KOPT-K1 (cell line): ENCODE results near the gene POLR1B.
"Not testable (repeated sequence)": the region's sequence is repeated elsewhere in the genome, so short reads cannot be mapped to it uniquely, and the experiment has no call there.

ENCODE experiments used
- H3K27ac ChIP-seq: fragments of 200-600 bp; sonication (generic); 2 replicates; pipeline ENCODE4 v1.5.1; 2016; ENCODE audit warnings: antibody characterized with exemption, mild to moderate bottlenecking, low read depth, low read length; ENCODE audit not compliant: poor library complexity, severe bottlenecking
- H3K36me3 ChIP-seq: fragments of 200-600 bp; sonication (generic); 2 replicates; pipeline ENCODE4 v1.5.1; 2017; ENCODE audit warnings: antibody characterized with exemption, mild to moderate bottlenecking, low read length, moderate library complexity; ENCODE audit not compliant: insufficient read depth
- H3K9me3 ChIP-seq: fragments of 200-600 bp; sonication (generic); 2 replicates; pipeline ENCODE4 v1.5.1; 2017; ENCODE audit warnings: antibody characterized with exemption, low read length, mild to moderate bottlenecking; ENCODE audit not compliant: insufficient read depth, poor library complexity, severe bottlenecking

POLR1B gene

GRCh38 chr2:112542123-112542983 lies at the start of gene POLR1B:
TSS of gene POLR1B (plus strand) at chr2:112542465. CDS start at chr2:112542495, 30 bp downstream.
- Histone ChIP-seq H3K36me3 (peaks cover 15% of the 10 kb centered on the region), H3K9me3 (no peaks in the 10 kb centered on the region), H3K27ac (peak within 1 kb of the TSS; percentile 90)

GRCh38 chr2:112493048-112493447 lies 49.2 kb upstream of the POLR1B start:
- Histone ChIP-seq H3K36me3 (peaks cover 45% of the 10 kb centered on the region), H3K9me3 (no peaks in the 10 kb centered on the region), H3K27ac (no peak overlapping the region)

GRCh38 chr2:112493858-112494648 lies 48.2 kb upstream of the POLR1B start:
- H3K27ac ChIP-seq: no peak overlapping the region
- H3K9me3 ChIP-seq: no peaks in the 10 kb centered on the region
- H3K36me3 ChIP-seq: peaks cover 40% of the 10 kb centered on the region

- Histone ChIP-seq H3K27ac (no peak overlapping the region), H3K36me3 (peaks cover 37% of the 10 kb centered on the region), H3K9me3 (no peaks in the 10 kb centered on the region)
These were observed 47.4 kb upstream of the POLR1B start for GRCh38 chr2:112494828-112495227.

GRCh38 chr2:112495878-112496277 lies 46.4 kb upstream of the POLR1B start:
- H3K9me3 ChIP-seq, H3K27ac ChIP-seq: not testable (repeated sequence)
- peaks cover 32% of the 10 kb centered on the region for H3K36me3 ChIP-seq

GRCh38 chr2:112500850-112501484 lies 41.3 kb upstream of the POLR1B start:
- not testable (repeated sequence) for H3K9me3 ChIP-seq, H3K27ac ChIP-seq
- peaks cover 19% of the 10 kb centered on the region for H3K36me3 ChIP-seq

- peaks cover 28% of the 10 kb centered on the region for H3K36me3 ChIP-seq
- H3K9me3 ChIP-seq, H3K27ac ChIP-seq: not testable (repeated sequence)
These were observed 32.8 kb upstream of the POLR1B start for GRCh38 chr2:112509239-112509998.

GRCh38 chr2:112516801-112517200 lies 25.5 kb upstream of the POLR1B start:
- Histone ChIP-seq H3K36me3 (peaks cover 67% of the 10 kb centered on the region), H3K27ac (no peak overlapping the region)

GRCh38 chr2:112518807-112519206 lies 23.5 kb upstream of the POLR1B start:
- Histone ChIP-seq H3K9me3 (peaks cover 13% of the 10 kb centered on the region), H3K27ac (no peak overlapping the region), H3K36me3 (peaks cover 84% of the 10 kb centered on the region)

More at GRCh38 chr2:112516801-112517200, 25.5 kb upstream of the POLR1B start:
- peaks cover 13% of the 10 kb centered on the region for H3K9me3 ChIP-seq

- H3K9me3 ChIP-seq: peaks cover 11% of the 10 kb centered on the region
- H3K27ac ChIP-seq: no peak overlapping the region
- H3K36me3 ChIP-seq: peaks cover 77% of the 10 kb centered on the region
These were observed 22.8 kb upstream of the POLR1B start for GRCh38 chr2:112519506-112519905.

GRCh38 chr2:112520234-112520783 lies 22.0 kb upstream of the POLR1B start:
- H3K9me3 ChIP-seq: peaks cover 3% of the 10 kb centered on the region
- no peak overlapping the region for H3K27ac ChIP-seq
- H3K36me3 ChIP-seq: peaks cover 69% of the 10 kb centered on the region

- Histone ChIP-seq H3K9me3 (no peaks in the 10 kb centered on the region), H3K27ac (no peak overlapping the region), H3K36me3 (peaks cover 57% of the 10 kb centered on the region)
These were observed 18.9 kb upstream of the POLR1B start for GRCh38 chr2:112523291-112523777.

GRCh38 chr2:112524276-112524675 lies 18.0 kb upstream of the POLR1B start:
- not testable (repeated sequence) for H3K9me3 ChIP-seq, H3K27ac ChIP-seq
- peaks cover 57% of the 10 kb centered on the region for H3K36me3 ChIP-seq

- Histone ChIP-seq H3K27ac (no peak overlapping the region), H3K36me3 (peaks cover 55% of the 10 kb centered on the region), H3K9me3 (no peaks in the 10 kb centered on the region)
These were observed 13.7 kb upstream of the POLR1B start for GRCh38 chr2:112528541-112528940.
